SK-N-SH treated with all-trans-retinoic acid at 6 μM for 48 hours (cell line): ENCODE data around the gene C2orf74.
"Not testable (repeated sequence)": the region's sequence is repeated elsewhere in the genome, so short reads cannot be mapped to it uniquely, and the experiment has no call there.

Experiments
- ATAC-seq: fragments of 200-7000 bp; cut with Tn5 transposase; 3 replicates; pipeline ENCODE4 v1.9.1; 2020; ENCODE audit warnings: mild to moderate bottlenecking, moderate library complexity
- ARNTL ChIP-seq: fragments of 450-650 bp; formaldehyde crosslinking; IDR thresholded peaks from 2 replicates; pipeline ENCODE4 v1.5.0; 2020; ENCODE audit warnings: low read depth, mild to moderate bottlenecking, moderate library complexity, borderline replicate concordance
- CREB5 ChIP-seq: fragments of 250-450 bp; sonication (Bioruptor Pico); IDR thresholded peaks from 2 replicates; pipeline ENCODE4 v1.5.1; 2020; ENCODE audit warnings: low read depth, mild to moderate bottlenecking, moderate library complexity
- CSRNP3 ChIP-seq: fragments of 250-450 bp; sonication (Bioruptor Pico); IDR thresholded peaks from 2 replicates; pipeline ENCODE4 v1.5.1; 2021; ENCODE audit warnings: mild to moderate bottlenecking, moderate library complexity
- ISL1 ChIP-seq: fragments of 250-450 bp; sonication (Bioruptor Pico); IDR thresholded peaks from 2 replicates; pipeline ENCODE4 v2.1.2; 2022; ENCODE audit warnings: mild to moderate bottlenecking, moderate library complexity
- OSR1 ChIP-seq: fragments of 250-450 bp; sonication (Bioruptor Pico); IDR thresholded peaks from 2 replicates; pipeline ENCODE4 v1.8.0; 2022; ENCODE audit warnings: moderate library complexity, mild to moderate bottlenecking, inconsistent platforms
- PATZ1 ChIP-seq: fragments of 250-450 bp; sonication (Bioruptor Pico); IDR thresholded peaks from 2 replicates; pipeline ENCODE4 v1.8.0; 2020; ENCODE audit warnings: mild to moderate bottlenecking, moderate library complexity, borderline replicate concordance
- POU6F1 ChIP-seq: fragments of 250-450 bp; sonication (Bioruptor Pico); IDR thresholded peaks from 2 replicates; pipeline ENCODE4 v1.8.0; 2021; ENCODE audit warnings: low read depth, mild to moderate bottlenecking, moderate library complexity, borderline replicate concordance
- PPARA ChIP-seq: fragments of 250-450 bp; sonication (Bioruptor Pico); IDR thresholded peaks from 2 replicates; pipeline ENCODE4 v1.5.0; 2020; ENCODE audit warnings: mild to moderate bottlenecking, borderline replicate concordance
- RARB ChIP-seq: fragments of 250-450 bp; sonication (Bioruptor Pico); IDR thresholded peaks from 2 replicates; pipeline ENCODE4 v1.8.0; 2021; ENCODE audit warnings: mild to moderate bottlenecking, moderate library complexity
- SNAI2 ChIP-seq: fragments of 250-450 bp; sonication (Bioruptor Pico); IDR thresholded peaks from 2 replicates; pipeline ENCODE4 v1.5.0; 2020; ENCODE audit warnings: mild to moderate bottlenecking, moderate library complexity
- TCF4 ChIP-seq: fragments of 250-450 bp; sonication (Bioruptor Pico); IDR thresholded peaks from 2 replicates; pipeline ENCODE4 v1.8.0; 2021; ENCODE audit warnings: mild to moderate bottlenecking, moderate library complexity, borderline replicate concordance
- TOX ChIP-seq: fragments of 250-450 bp; sonication (Bioruptor Pico); IDR thresholded peaks from 2 replicates; pipeline ENCODE4 v1.8.0; 2021; ENCODE audit warnings: mild to moderate bottlenecking, moderate library complexity, borderline replicate concordance
- TSHZ2 ChIP-seq: fragments of 250-450 bp; sonication (Bioruptor Pico); IDR thresholded peaks from 2 replicates; pipeline ENCODE4 v1.5.0; 2020; ENCODE audit warnings: mild to moderate bottlenecking, moderate library complexity
- ZC3H10 ChIP-seq: fragments of 250-450 bp; sonication (Bioruptor Pico); IDR thresholded peaks from 2 replicates; pipeline ENCODE4 v1.5.1; 2021; ENCODE audit warnings: mild to moderate bottlenecking, moderate library complexity
- ZFP3 ChIP-seq: fragments of 250-450 bp; sonication (Bioruptor Pico); IDR thresholded peaks from 2 replicates; pipeline ENCODE4 v1.5.0; 2020; ENCODE audit warnings: mild to moderate bottlenecking, moderate library complexity
- ZFP30 ChIP-seq: fragments of 450-650 bp; formaldehyde crosslinking; IDR thresholded peaks from 2 replicates; pipeline ENCODE4 v1.5.0; 2022; ENCODE audit warnings: mild to moderate bottlenecking, moderate library complexity
- ZNF565 ChIP-seq: fragments of 450-650 bp; formaldehyde crosslinking; conservative IDR thresholded peaks from 2 replicates; pipeline ENCODE4 v1.5.0; 2020; ENCODE audit warnings: low read depth, mild to moderate bottlenecking, moderate library complexity
- ZNF8 ChIP-seq: fragments of 450-650 bp; formaldehyde crosslinking; IDR thresholded peaks from 2 replicates; pipeline ENCODE4 v1.5.0; 2020; ENCODE audit warnings: mild to moderate bottlenecking, moderate library complexity

The C2orf74 gene

GRCh38 chr2:61151436-61151835 lies 10.6 kb upstream of the C2orf74 start:
- ATAC-seq = no peak
- no peak for TF ChIP-seq ZFP30 (CRISPR knock-in tag)
- TF ChIP-seq ZNF8 (CRISPR knock-in tag) = no peak
- TF ChIP-seq ZC3H10 = no peak
- no peak for TF ChIP-seq ARNTL (CRISPR knock-in tag)
- TF ChIP-seq OSR1 = no peak
- TF ChIP-seq PATZ1 (CRISPR knock-in tag) = no peak
- no peak for TF ChIP-seq PPARA (CRISPR knock-in tag)
- TF ChIP-seq TOX (CRISPR knock-in tag) = no peak
- no peak for TF ChIP-seq ZFP3 (CRISPR knock-in tag)
- TF ChIP-seq POU6F1 = no peak
- TF ChIP-seq ZNF565 = no peak

- ATAC-seq = no peak
- TF ChIP-seq ISL1 (CRISPR knock-in tag) = no peak
- TF ChIP-seq SNAI2 (CRISPR knock-in tag) = no peak
- TF ChIP-seq ZFP30 (CRISPR knock-in tag) = no peak
Observed at GRCh38 chr2:61157371-61158003, 4.5 kb upstream of the C2orf74 start.

- no peak for ATAC-seq
- no peak for TF ChIP-seq RARB (CRISPR knock-in tag)
- TF ChIP-seq CREB5 (CRISPR knock-in tag) = no peak
Observed at GRCh38 chr2:61158356-61158955, 3.5 kb upstream of the C2orf74 start.

GRCh38 chr2:61162721-61163120 lies 733 bp downstream of the C2orf74 start:
- TF ChIP-seq CREB5 (CRISPR knock-in tag) (no peak), ZNF565 (no peak), ZNF8 (CRISPR knock-in tag) (no peak), ZFP3 (CRISPR knock-in tag) (no peak), PPARA (CRISPR knock-in tag) (no peak), ARNTL (CRISPR knock-in tag) (no peak)
- no peak for ATAC-seq

GRCh38 chr2:61165082-61165481 lies 3.1 kb downstream of the C2orf74 start:
- not testable (repeated sequence) for ATAC-seq

- no peak for ATAC-seq
- TF ChIP-seq OSR1 (no peak), ZNF565 (no peak), SNAI2 (CRISPR knock-in tag) (no peak), ZFP3 (CRISPR knock-in tag) (no peak), ZNF8 (CRISPR knock-in tag) (no peak), ISL1 (CRISPR knock-in tag) (no peak), POU6F1 (no peak), TCF4 (CRISPR knock-in tag) (no peak), TOX (CRISPR knock-in tag) (no peak), TSHZ2 (CRISPR knock-in tag) (no peak), PPARA (CRISPR knock-in tag) (no peak), CSRNP3 (no peak)
Observed at GRCh38 chr2:61165946-61166345, 4.0 kb downstream of the C2orf74 start.
